ENCODE results near the gene SOS1.

The SOS1 gene

GRCh38 chr2:38947241-38948239, 173.3 kb downstream of the SOS1 start:
- no peaks in the 10 kb centered on the region for H3K36me3 ChIP-seq (replicated peaks; ENCODE audit: low read depth, low read length)
- H3K27ac ChIP-seq (ENCODE audit: low read length): no peak overlapping the region
- no peaks in the 10 kb centered on the region; the same call in 1 of the 2 replicates for H3K4me1 ChIP-seq (ENCODE audit: low read length)
- H3K4me3 ChIP-seq (ENCODE audit: low read length): no peak overlapping the region
- H3K4me2 ChIP-seq (ENCODE audit: low read length): no peak overlapping the region
- no peaks in the 10 kb centered on the region for H4K20me1 ChIP-seq (ENCODE audit: insufficient read depth, low read length)
- no peaks in the 10 kb centered on the region for H3K79me2 ChIP-seq (ENCODE audit: low read length)
- no peak overlapping the region for H3K9ac ChIP-seq (ENCODE audit: low read length)
- no peak for TF ChIP-seq EZH2phosphoT487 (IDR thresholded peaks at IDR 0.05; ENCODE audit: low read depth)
- TF ChIP-seq CTCF (IDR thresholded peaks at IDR 0.05; ENCODE audit: low read depth, low read length): peak; percentile 88
- no peaks in the 10 kb centered on the region for H3K9me3 ChIP-seq (ENCODE audit: insufficient read depth, low read length)
- H2AFZ ChIP-seq (ENCODE audit: low read depth, low read length): 0 out of 2 replicates have a peak overlapping the region, but pooled peaks have one; percentile 3
- H3K27me3 ChIP-seq (ENCODE audit: low read depth, low read length): no peaks in the 10 kb centered on the region

- Histone ChIP-seq H3K9ac (ENCODE audit: low read length) (no peak overlapping the region), H3K36me3 (replicated peaks; ENCODE audit: low read depth, low read length) (no peaks in the 10 kb centered on the region), H3K79me2 (ENCODE audit: low read length) (no peaks in the 10 kb centered on the region), H2AFZ (ENCODE audit: low read depth, low read length) (no peak overlapping the region), H4K20me1 (ENCODE audit: insufficient read depth, low read length) (no peaks in the 10 kb centered on the region), H3K27ac (ENCODE audit: low read length) (no peak overlapping the region), H3K27me3 (ENCODE audit: low read depth, low read length) (no peaks in the 10 kb centered on the region), H3K4me1 (ENCODE audit: low read length) (no peaks in the 10 kb centered on the region), H3K4me3 (ENCODE audit: low read length) (no peak overlapping the region), H3K4me2 (ENCODE audit: low read length) (no peak overlapping the region), H3K9me3 (ENCODE audit: insufficient read depth, low read length) (no peaks in the 10 kb centered on the region)
- TF ChIP-seq EZH2phosphoT487 (IDR thresholded peaks at IDR 0.05; ENCODE audit: low read depth) (no peak), CTCF (IDR thresholded peaks at IDR 0.05; ENCODE audit: low read depth, low read length) (no peak)
Observed at GRCh38 chr2:38945911-38946310, 174.9 kb downstream of the SOS1 start.

- Histone ChIP-seq H3K36me3 (replicated peaks; ENCODE audit: low read depth, low read length) (no peaks in the 10 kb centered on the region), H3K9me3 (ENCODE audit: insufficient read depth, low read length) (no peaks in the 10 kb centered on the region), H4K20me1 (ENCODE audit: insufficient read depth, low read length) (no peaks in the 10 kb centered on the region), H3K4me1 (ENCODE audit: low read length) (no peaks in the 10 kb centered on the region), H2AFZ (ENCODE audit: low read depth, low read length) (no peak overlapping the region), H3K4me2 (ENCODE audit: low read length) (no peak overlapping the region), H3K27ac (ENCODE audit: low read length) (no peak overlapping the region), H3K79me2 (ENCODE audit: low read length) (no peaks in the 10 kb centered on the region), H3K9ac (ENCODE audit: low read length) (no peak overlapping the region), H3K4me3 (ENCODE audit: low read length) (no peak overlapping the region), H3K27me3 (ENCODE audit: low read depth, low read length) (no peaks in the 10 kb centered on the region)
- no peak for TF ChIP-seq CTCF (IDR thresholded peaks at IDR 0.05; ENCODE audit: low read depth, low read length)
- no peak for TF ChIP-seq EZH2phosphoT487 (IDR thresholded peaks at IDR 0.05; ENCODE audit: low read depth)
Observed at GRCh38 chr2:38945372-38945771, 175.5 kb downstream of the SOS1 start.

GRCh38 chr2:38943784-38944183, 177.1 kb downstream of the SOS1 start:
- no peak overlapping the region for H3K4me3 ChIP-seq (ENCODE audit: low read length)
- no peaks in the 10 kb centered on the region for H3K36me3 ChIP-seq (replicated peaks; ENCODE audit: low read depth, low read length)
- no peak overlapping the region for H3K9ac ChIP-seq (ENCODE audit: low read length)
- no peak overlapping the region for H3K4me2 ChIP-seq (ENCODE audit: low read length)
- no peaks in the 10 kb centered on the region for H3K27me3 ChIP-seq (ENCODE audit: low read depth, low read length)
- no peaks in the 10 kb centered on the region for H3K79me2 ChIP-seq (ENCODE audit: low read length)
- H2AFZ ChIP-seq (ENCODE audit: low read depth, low read length): no peak overlapping the region
- no peaks in the 10 kb centered on the region for H4K20me1 ChIP-seq (ENCODE audit: insufficient read depth, low read length)
- TF ChIP-seq CTCF (IDR thresholded peaks at IDR 0.05; ENCODE audit: low read depth, low read length) (no peak), EZH2phosphoT487 (IDR thresholded peaks at IDR 0.05; ENCODE audit: low read depth) (no peak)
- no peaks in the 10 kb centered on the region for H3K9me3 ChIP-seq (ENCODE audit: insufficient read depth, low read length)
- H3K27ac ChIP-seq (ENCODE audit: low read length): no peak overlapping the region
- no peaks in the 10 kb centered on the region for H3K4me1 ChIP-seq (ENCODE audit: low read length)

All from OCI-LY3 (cell line).